ENCODE measurements around the gene NAALADL2.

Gene NAALADL2

DNA sequence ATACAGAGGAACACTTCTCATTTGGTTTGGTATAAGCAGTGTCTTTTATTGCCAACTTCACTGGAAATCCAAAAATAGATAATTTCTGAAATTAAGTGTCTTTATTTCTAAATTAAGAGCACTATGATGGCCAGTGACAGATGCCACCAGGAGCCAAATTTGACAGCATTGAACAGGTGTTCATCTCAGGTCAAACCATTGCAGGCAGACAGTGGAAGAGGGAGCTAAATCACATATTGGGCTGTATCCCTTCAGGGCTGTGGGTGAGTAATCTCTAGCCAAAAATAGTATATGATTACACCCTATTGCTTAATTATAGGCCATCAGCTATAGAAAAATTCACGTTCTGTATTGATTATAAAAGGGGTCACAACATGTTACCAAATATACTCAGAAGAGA, 457.7 kb downstream of the NAALADL2 start:
- ChIA-PET CTCF (interaction anchor here (0.8 to 0.9 kb wide), 2 partner anchors 12 to 42 kb away, joined by 3 read pairs; no protein-coding TSS in a partner anchor), POLR2A (no interaction called here)
- no peak for DNase-seq (ENCODE audit: extremely low spot score)
- TF ChIP-seq, protein P1, sequence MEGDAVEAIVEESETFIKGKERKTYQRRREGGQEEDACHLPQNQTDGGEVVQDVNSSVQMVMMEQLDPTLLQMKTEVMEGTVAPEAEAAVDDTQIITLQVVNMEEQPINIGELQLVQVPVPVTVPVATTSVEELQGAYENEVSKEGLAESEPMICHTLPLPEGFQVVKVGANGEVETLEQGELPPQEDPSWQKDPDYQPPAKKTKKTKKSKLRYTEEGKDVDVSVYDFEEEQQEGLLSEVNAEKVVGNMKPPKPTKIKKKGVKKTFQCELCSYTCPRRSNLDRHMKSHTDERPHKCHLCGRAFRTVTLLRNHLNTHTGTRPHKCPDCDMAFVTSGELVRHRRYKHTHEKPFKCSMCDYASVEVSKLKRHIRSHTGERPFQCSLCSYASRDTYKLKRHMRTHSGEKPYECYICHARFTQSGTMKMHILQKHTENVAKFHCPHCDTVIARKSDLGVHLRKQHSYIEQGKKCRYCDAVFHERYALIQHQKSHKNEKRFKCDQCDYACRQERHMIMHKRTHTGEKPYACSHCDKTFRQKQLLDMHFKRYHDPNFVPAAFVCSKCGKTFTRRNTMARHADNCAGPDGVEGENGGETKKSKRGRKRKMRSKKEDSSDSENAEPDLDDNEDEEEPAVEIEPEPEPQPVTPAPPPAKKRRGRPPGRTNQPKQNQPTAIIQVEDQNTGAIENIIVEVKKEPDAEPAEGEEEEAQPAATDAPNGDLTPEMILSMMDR (IDR thresholded peaks at IDR 0.05; ENCODE audit: control extremely low read depth, extremely low read depth, low read depth, missing control alignments): no peak

DNA sequence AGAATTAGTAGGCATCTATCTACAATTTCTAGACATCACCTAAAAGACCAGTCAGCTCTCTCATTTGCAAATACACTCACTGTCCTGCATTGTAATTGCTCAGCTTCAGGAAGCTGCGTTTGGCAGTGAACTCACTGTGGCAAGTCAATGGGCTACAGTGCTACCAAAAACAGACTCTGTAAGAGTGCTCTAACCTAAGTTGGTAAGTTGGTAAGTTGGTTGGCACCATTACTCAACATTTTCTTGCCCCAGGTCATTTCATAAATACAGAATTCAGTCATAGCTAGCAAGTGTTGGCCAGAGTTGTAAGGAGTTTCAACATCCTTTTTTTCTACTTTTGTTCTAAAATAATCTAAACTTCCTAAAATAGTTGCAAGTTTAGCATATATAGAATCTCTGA, 466.3 kb downstream of the NAALADL2 start:
- DNase-seq (ENCODE audit: extremely low spot score): peak; percentile 17
- ChIA-PET CTCF (interaction anchor here (1.6 kb wide), 1 partner anchor 8 kb away, joined by 4 read pairs; no protein-coding TSS in a partner anchor), POLR2A (no interaction called here)
- TF ChIP-seq, protein P1 (IDR thresholded peaks at IDR 0.05; ENCODE audit: control extremely low read depth, extremely low read depth, low read depth, missing control alignments): no peak

DNA sequence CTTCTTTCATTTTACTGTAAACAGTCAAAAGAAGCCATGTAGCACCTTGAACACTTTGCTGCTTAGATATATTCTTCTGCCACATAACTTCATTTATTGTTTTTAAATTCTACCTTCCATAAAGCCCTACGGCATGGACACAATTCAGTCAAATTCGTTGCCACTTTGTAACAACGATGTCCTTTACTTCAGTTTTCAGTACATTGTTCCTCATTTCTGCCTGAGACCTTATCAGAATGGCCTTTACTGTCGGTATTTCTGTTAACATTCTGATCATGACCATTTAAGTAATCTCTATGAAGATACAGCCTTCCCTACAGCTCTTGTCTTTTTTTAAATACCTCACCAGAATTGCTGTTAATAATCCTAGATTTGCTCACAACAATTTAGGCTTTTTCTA, 466.9 kb downstream of the NAALADL2 start:
- TF ChIP-seq, protein P1 (IDR thresholded peaks at IDR 0.05; ENCODE audit: control extremely low read depth, extremely low read depth, low read depth, missing control alignments): no peak
- ChIA-PET CTCF (no interaction called here), POLR2A (no interaction called here)

DNA sequence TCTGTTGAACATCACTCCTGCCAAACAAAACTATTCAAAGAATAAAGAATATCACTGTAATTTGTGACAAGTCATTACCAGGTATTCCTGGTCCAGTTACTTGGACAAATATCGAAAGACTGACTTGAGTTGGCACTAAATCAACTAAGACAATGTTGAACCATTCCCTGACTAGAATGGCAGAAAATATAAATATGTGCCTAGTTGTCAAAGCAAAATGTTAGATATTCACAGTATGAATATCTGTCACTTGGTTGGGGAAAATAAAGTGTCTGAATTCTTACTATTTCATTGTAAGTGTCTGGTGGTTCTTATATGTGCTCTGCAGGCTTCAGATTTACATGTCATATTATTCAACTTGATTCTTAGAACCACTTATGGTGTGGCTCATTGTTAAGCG, 470.2 kb downstream of the NAALADL2 start:
- ChIA-PET POLR2A (no interaction called here), CTCF (interaction anchor here (1.4 kb wide), 1 partner anchor 14 kb away, joined by 5 read pairs; no protein-coding TSS in a partner anchor)
- no peak for DNase-seq (ENCODE audit: extremely low spot score)
- TF ChIP-seq, protein P1 (IDR thresholded peaks at IDR 0.05; ENCODE audit: control extremely low read depth, extremely low read depth, low read depth, missing control alignments): no peak

More for the DNA sequence above, 466.9 kb downstream of the NAALADL2 start:
- no peak for DNase-seq (ENCODE audit: extremely low spot score)

DNA sequence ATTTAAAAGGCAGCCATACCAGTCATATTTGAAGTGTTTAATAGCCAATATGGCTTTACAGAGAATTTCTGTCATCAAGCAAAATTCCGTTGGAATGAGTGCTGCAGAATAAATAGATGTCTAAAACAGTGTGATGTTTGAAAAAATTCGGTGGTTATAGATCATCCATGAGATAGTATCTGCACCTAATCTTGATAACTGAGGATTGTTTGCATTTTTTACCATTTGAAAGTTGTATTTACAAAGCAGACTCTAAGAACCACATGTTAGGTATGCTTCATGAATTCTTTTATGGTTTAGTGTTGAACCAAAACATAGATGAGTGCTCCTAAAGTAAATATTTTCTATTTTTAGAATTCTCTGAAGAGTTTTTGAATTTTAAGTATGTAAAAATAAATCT, 476.1 kb downstream of the NAALADL2 start:
- DNase-seq (ENCODE audit: extremely low spot score): no peak
- CTCF ChIA-PET: interaction anchor here (1.5 kb wide), 1 partner anchor 20 kb away, joined by 3 read pairs; no protein-coding TSS in a partner anchor
- POLR2A ChIA-PET: no interaction called here
- TF ChIP-seq, protein P1 (IDR thresholded peaks at IDR 0.05; ENCODE audit: control extremely low read depth, extremely low read depth, low read depth, missing control alignments): no peak

DNA sequence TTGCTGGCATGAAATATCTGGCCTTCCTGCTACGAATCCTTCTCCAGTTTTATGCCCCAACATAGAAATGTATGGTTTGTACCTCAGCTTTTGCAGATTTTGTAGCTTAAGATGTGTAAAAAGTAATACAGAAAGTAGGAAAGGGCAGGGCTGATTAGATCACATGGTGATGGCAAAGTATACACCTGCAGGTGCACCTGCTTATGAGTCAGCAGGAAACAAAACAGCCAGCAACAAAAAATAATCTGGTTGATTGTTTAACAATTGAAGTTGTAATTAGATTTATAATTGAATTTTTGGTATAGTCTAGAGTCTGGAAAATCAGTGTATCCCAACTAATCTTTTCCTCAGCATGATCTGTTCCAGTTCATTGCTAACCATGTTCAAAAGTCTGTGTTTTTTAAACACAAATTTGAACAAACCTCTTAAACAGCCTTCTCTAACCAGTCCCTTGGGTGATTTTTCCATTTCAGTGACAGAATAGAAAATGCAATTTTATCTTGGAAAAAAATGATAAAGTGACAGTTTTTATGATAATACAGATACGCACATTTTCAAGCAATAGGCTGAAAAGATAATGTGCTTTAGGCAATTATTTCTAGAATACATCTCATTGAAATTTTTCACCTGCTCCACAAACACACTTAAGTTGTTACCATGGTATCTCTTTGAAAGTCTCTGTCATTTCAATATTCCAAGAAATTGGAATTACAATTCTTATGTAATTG, 477.4 kb downstream of the NAALADL2 start:
- ChIA-PET POLR2A (no interaction called here), CTCF (no interaction called here)
- no peak for DNase-seq (ENCODE audit: extremely low spot score)

More for the DNA sequence above, 477.4 kb downstream of the NAALADL2 start:
- TF ChIP-seq, protein P1 (IDR thresholded peaks at IDR 0.05; ENCODE audit: control extremely low read depth, extremely low read depth, low read depth, missing control alignments): no peak

All from GM10248 (cell line).